ENCODE measurements around the gene ITPRIPL2.

ITPRIPL2 gene

DNA sequence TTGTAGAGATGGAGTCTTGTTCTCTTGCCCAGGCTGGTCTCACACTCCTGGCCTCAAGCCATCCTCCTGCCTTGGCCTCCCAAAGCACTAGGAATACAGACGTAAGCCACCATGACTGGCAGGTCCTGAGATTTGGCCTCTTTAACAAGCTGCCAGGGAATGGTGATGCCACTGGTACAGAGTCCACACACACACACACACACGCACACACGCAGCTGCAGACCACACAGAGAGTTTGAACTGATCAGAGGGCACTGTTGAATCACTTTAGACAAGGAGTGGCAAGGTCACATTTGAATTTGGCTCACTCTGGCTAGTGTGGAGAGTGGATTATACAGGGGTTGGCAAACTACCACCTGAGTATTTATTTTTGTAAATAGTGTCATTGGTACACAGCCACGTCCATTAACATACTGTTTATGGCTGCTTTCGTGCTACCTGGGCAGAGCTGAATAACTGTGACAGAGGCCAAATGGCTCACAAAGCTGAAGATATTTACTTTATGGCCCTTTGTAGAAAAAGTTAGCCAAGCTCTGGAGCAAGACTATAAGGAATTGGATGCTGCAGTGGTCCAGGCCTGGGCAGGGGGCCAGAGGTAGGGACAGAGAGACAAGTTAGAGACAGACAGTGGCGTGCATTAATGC is 9.9 kb downstream of the ITPRIPL2 start:
- DNase-seq = no peak

DNA sequence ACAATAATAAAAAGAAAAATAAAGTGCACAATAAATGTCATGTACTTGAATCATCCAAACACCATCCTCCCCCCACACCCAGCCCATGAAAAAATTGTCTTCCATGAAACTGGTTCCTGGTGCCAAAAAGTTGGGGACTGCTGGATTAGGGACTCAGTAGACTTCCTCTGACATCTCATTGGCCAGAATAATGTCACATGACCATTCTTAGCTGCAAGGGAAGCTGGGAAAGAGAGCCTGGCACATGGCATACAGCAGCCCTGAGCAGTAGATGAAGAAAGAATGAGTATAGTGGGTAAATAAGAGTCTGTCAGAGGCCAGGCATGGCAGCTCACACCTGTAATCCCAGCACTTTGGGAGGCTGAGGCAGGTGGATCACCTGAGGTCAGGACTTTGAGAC is 12.5 kb downstream of the ITPRIPL2 start:
- no peak for DNase-seq

DNA sequence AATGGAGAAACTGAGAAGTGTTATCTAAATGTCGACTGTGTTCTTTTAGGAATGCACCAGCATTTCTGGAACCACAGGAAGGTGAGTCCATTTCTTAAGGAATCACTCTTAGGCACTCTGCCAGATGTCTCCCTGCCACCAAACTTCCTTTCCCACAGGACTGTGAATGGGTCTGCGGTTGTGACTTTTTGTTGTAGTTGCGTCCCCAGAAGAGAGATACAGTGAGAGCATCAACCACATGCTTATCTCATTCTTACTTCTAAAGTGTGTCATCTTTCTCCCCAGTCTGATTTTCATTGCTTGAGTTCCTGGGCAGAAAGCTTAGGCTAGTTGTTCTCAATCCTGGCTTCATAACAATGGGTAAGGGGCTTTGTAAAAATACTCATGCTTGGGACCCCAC is 13.4 kb downstream of the ITPRIPL2 start:
- DNase-seq = no peak

GRCh38 chr16:19127674-19128131 is 13.9 kb downstream of the ITPRIPL2 start:
- no peak for DNase-seq

DNA sequence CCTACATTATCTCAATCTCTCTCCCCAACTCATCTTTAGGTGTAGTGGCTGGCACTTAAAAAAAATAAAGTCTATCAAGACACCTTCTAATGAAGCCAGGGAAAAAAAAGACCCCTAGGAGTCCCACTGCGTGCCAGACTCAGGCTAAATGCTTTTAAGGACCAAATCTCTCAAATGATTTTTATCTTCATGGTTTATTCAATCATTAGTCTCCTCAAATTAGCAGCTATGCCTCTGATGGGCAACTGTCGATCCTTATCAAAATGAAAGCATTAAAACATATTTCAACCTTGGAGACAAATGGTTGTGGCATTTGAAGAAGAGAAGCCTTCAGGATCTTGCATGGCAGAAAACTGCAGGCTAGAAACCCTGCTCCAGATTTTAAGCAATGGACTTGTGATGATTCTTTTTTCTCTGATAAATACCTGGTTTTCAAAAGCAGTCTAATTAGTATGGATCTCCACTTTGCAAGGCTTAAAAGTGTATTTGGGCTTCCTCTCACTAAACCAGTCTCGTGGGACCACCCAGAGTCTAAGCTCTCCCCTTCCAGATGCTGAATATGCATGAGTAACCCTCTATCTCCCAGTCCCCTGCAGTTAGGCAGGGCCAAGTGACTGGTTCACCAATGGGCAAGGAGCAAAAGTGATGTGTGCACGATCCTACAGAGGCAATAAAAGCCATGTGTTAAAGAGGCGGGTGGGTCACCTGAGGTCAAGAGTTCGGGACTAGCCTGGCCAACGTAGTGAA is 14.9 kb downstream of the ITPRIPL2 start:
- DNase-seq = no peak

GRCh38 chr16:19130385-19130784 is 16.6 kb downstream of the ITPRIPL2 start:
- DNase-seq = no peak

DNA sequence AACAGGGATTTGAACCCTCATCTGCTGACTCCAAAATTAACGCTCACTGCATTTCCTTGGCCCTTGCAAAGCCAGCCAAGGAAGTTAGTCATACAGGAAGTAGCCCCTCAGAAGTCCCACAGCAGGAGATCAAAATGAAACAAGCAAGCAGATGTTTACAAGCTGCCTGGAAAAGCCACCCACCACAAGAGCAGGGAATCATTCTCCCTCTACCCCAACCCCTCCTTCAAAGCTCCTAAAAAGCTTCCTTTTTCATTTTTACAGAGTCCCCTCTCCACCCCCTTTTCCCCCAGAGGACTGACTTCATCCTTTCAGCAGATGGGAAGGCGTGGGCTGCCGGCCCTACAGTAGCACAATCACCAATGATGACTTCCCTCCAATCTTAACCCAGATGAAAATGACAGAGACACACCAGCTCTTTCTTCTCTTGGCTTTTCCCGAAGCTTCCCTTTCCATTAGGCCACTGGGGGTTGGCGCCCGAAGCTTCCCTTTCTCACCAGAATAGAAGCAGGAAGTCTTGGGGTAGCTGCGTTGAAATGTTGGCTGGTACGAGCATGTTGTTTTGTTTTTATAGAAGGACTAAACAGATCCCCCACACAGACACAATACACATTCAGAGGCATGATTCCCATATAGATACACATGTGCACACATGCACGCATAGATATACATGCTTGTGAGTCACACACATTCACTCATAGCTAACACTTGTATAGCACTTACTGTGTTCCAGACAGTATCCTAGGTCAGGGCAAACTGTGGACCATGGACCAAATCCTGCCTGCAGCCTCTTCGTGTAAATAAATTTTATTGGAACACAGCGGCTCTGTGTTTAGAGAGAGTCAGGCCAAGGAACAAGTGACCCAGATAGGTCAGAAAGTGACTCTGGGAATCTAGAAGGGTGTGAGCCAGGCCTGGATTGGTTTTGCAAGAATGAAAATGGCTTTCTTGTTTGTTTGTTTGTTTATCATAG is 17.4 kb downstream of the ITPRIPL2 start:
- DNase-seq = peak; percentile 75

GRCh38 chr16:19131825-19132218 is 18.1 kb downstream of the ITPRIPL2 start:
- no peak for DNase-seq

- no peak for DNase-seq
Measured at GRCh38 chr16:19132255-19132654, 18.5 kb downstream of the ITPRIPL2 start.

GRCh38 chr16:19132898-19133297 is 19.1 kb downstream of the ITPRIPL2 start:
- DNase-seq = no peak

GRCh38 chr16:19133600-19133999 is 19.8 kb downstream of the ITPRIPL2 start:
- no peak for DNase-seq

DNA sequence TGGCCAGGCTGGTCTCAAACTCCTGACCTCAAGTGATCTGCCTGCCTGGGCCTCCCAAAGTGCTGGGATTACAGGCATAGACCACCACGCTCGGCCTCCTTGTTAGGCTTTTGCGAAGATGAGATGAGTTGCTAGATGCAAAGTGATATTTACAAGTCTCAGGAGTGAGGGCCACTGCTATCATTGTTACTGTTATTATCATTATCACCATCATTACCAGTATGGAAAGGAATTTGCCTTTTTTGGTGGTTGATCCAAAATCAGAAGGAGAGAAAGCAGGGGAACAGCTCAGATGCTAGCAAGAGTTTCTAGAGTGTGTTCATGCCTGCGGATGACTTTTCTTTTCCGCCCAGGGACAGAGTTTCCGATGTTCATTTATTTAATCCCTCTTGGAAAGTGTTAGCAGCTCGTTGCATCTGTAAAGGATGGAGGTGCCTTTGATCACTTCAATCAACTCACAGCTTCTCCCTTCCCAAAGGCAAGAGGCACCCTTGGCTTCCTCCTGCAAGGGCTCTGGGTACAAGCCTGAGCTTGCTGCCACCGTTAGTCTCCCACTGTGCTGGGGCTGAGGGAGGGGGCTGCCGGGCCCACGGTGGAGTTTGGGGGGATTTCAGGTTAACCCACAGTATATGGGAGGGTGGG is 21.6 kb downstream of the ITPRIPL2 start:
- no peak for DNase-seq

- DNase-seq = no peak
Measured at GRCh38 chr16:19135896-19136438, 22.2 kb downstream of the ITPRIPL2 start.

DNA sequence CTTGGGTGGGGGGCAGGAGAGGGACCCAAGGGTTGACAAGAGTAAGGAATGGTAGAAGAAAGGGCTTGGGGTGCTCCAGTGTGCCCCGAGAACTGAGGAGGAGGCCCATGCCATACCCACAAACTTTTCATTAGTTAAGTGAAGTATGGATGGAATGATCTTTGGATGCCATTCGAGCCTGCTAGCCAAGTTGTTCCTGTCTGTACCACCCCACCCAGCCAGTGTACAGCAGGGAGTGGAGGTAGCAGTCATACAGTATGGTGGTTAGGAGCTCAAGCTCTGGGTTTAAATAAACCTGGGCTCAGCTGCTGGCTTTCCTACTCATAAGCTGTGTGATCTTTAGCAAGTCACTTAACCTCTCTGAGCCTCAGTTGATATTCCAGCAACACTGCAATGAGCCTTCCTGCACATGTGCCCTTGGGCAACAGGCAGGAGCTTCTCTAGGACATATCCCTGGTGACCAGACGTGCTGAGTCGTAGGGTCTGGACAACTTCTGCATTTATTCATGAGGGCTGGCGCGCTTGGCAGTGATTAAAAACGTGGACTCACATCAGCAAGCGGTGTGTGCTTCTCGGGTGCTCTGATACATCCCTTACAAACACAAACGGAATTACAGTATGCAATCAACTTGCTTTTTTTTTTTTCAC is 22.9 kb downstream of the ITPRIPL2 start:
- no peak for DNase-seq

DNA sequence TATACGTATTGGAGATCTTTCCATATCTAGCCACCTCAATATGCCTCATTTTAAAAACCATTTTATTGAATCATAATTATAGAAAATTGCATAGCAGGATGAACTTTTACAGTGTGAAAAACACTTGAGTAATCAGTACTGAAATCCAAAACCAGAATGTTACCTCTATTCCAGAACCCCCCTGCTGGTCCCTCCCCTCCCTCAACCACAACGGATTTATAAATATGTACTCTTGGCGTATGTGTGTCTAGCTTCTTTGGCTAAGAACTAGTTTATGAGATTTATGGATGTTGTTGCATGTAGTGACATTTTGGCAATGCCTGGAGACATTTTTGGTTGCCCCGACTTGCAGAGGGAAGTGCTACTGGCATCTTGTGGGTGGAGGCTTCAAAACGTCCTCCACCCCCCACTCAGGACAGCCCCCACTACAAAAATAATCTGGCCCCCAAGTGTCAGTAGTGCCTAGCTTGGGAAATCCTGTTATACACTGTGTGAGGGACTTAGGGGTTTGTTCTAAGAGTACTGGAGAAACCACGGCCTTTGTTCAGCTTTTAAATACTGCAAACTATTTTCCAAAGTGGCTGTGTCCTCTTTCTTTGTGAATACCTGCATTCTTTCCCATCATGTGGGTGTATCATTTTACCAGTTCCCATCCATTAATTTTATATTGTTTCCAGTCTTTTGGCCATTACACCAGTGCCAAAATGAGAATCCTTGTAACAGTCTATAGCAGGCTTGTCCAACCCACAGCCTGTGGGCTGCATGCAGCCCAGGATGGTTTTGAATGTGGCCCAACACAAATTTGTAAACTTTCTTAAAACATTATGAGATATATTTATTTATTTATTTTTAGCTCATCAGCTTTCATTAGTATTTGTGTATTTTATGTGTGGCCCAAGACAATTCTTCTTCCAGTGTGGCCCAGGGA is 23.7 kb downstream of the ITPRIPL2 start:
- no peak for DNase-seq

DNA sequence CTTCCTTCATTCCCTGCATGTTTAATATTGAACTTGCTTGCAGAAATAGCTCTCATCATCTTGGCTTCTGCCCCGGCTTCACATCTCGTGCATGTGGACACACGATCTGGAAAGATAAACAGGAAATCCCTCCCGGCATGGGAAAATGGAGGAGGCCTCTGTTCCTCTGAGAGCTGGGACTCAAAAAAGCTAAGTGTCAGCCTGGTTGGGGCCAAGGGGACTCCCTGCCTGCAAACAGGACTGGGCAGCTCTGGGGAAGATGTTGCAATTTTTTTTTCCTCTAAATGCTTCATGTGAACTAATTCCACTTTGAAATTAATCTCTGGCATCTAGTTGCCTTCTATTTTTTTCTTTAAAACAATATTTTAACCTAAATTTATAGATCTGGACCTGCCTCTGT is 24.8 kb downstream of the ITPRIPL2 start:
- DNase-seq = peak; percentile 58

GRCh38 chr16:19139436-19140091 is 25.8 kb downstream of the ITPRIPL2 start:
- DNase-seq = no peak

DNA sequence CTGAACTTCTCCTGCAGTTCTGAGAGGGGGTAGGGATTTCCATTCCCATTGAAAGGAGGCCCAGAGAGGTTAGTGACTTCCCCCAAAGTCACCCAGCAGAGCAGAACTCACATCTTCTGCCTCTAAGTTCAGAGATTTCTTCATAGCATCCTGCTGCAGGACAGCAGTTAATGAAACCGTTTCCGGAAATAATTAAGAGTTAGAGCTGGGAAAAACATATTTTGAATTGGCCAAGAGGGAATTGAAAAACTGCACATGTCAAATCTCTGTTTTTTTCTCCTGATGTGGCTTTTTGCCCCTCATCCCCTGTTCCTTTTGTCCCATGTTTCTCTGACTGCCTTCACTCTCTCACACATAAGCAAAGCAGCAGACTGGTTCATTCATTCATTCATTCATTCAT is 26.6 kb downstream of the ITPRIPL2 start:
- no peak for DNase-seq

DNA sequence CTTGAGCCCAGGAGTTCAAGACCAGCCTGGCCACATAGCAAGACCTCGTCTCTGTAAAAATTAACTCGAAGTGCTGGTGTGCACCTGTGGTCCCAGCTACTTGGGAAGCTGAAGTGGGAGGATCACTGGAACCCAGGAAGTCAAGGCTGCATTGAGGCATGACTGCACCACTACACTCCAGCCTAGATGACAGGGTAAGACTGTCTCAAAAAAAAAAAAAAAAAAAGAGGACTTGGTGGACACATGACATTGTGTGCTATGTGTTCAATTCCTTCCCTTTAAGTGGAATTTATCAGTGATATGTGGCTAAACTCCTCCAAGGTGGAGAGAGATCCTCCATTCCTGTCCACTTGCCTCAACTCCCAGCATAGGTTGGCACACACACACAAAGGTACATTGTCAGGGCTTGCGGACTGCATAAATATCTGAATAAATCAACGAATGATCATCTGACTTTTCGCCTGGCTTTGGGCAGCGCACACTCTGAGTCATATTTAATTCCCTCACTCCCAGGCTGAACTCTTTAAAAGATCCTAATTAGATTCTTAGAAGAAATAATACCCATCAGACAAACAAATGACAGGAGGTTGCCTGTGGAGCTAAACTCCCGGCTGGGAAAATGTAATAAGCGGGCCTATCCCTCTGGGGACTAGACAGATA is 29.3 kb downstream of the ITPRIPL2 start:
- no peak for DNase-seq

- no peak for DNase-seq
Measured at GRCh38 chr16:19143599-19143956, 29.8 kb downstream of the ITPRIPL2 start.
